Raji (cell line): ENCODE data around the gene TMEM69.

Source experiments
- POLR2A ChIP-seq: IDR thresholded peaks from 2 replicates; pipeline ENCODE4 v1.6.1; 2011; ENCODE audit warnings: low read depth, low read length, control low read depth; ENCODE audit not compliant: insufficient read depth

Gene TMEM69

GRCh38 chr1:45713711-45714110, 25.7 kb downstream of the TMEM69 start:
- TF ChIP-seq POLR2A: no peak

GRCh38 chr1:45716700-45717099, 28.7 kb downstream of the TMEM69 start:
- TF ChIP-seq POLR2A: no peak

DNA sequence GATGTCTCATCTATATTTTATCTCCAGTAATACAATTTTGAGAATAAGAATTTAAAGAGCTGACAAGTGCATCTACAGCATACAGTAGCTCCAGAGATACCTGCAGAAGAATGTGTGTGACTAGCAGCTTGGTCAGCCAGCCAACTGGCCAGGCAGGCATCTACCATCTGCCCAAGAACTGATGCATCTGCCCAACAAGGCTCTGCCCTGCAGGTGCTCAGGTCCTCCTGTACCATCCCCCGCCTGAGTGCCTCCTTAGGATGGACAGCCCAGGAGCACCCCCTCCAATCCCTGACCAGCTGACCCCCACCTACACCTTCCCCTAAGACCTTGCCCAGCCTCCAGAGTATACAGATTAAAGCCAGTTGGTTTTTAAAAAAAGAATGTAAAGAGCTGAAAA, 30.3 kb downstream of the TMEM69 start:
- no peak for TF ChIP-seq POLR2A

- TF ChIP-seq POLR2A: no peak
Observed at GRCh38 chr1:45721207-45721606, 33.2 kb downstream of the TMEM69 start.

GRCh38 chr1:45722809-45723208, 34.8 kb downstream of the TMEM69 start:
- TF ChIP-seq POLR2A: no peak

GRCh38 chr1:45723248-45723930, 35.4 kb downstream of the TMEM69 start:
- no peak for TF ChIP-seq POLR2A

DNA sequence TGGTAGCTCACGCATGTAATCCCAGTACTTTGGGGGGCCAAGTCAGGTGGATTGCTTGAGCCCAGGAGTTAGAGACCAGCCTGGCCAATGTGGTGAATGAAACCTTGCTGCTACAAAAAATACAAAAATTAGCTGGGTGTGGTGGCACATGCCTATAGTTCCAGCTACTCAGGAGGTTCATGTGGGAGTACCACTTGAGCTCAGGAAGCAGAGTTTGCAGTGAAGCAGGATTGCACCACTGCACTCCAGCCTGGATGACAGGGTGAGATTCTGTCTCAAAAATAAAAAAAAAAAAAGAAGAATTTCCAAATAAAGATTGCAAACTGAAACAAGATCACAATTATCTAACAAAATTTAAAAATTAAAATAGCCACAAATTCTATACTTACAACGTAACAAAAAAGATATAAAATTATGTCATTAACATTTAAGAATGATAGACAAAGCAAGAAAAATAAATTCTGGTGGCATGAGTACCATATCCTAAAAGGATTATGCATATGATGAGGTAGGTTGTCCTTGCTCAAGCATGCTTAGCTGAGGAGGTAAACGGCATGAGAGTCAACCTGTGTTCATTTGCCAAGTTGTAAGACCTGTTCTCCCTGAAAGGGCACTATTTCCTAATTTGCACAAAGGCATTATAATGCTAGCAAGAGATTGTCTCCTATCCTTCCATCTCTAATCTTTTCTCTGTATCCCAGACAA, 42.2 kb downstream of the TMEM69 start:
- no peak for TF ChIP-seq POLR2A

DNA sequence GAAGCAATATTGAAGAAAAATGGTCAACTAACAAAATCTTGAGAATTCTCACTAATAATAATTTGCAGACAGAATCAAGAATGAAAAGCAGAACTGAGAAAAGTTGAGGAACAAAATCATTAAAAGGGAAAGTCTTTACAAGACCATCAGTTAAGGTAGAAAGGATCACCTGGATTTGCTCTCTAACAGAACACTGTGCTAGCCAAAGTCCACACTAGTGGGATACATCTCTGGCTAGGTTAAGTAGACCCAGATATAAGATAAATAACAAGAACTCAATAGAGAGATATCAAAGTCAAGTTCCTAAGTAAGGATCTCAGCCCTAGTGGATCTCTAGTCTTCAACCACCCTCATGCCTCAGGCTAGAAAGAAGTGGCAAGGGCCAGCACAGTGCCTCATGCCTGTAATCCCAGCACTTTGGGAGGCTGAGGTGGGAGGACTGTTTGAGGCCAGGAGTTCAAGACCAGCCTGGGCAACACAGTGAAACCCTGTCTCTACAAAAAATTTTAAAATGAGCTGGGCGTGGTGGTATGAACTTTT, 42.9 kb downstream of the TMEM69 start:
- no peak for TF ChIP-seq POLR2A

DNA sequence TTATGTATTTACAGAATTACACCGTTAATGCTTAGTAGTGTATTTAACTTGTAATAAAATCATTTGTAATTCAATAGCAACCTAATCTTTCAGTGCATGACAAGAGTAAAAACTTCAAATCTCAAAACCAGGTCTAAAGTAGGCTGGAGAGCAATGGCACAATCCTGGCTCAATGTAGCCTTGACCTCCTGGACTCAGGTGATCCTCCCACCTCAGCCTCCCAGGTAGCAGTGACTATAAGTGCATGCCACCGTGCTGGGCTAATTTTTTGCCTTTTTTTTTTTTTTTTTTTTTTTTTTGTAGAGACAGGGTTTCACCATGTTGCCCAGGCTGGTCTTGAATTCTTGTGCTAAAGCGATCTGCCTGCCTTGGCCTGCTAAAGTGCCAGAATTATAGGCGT, 51.2 kb downstream of the TMEM69 start:
- TF ChIP-seq POLR2A: no peak
